Mucosa of stomach (tissue), 1 donor: ENCODE measurements around the gene SOS2.

Experiments used
- H3K27me3 ChIP-seq: one replicate; pipeline ENCODE4 v1.7.0; 2013; ENCODE audit warnings: mild to moderate bottlenecking, low read length; ENCODE audit not compliant: control insufficient read depth, insufficient read depth
- H3K36me3 ChIP-seq: one replicate; pipeline ENCODE4 v1.7.0; 2013; ENCODE audit warnings: low read length; ENCODE audit not compliant: control insufficient read depth, insufficient read depth
- H3K4me1 ChIP-seq: one replicate; pipeline ENCODE4 v1.7.0; 2013; ENCODE audit warnings: mild to moderate bottlenecking, low read length; ENCODE audit not compliant: control insufficient read depth, insufficient read depth
- H3K4me3 ChIP-seq: one replicate; pipeline ENCODE4 v1.7.0; 2013; ENCODE audit warnings: low read length
- H3K9ac ChIP-seq: one replicate; pipeline ENCODE4 v1.7.0; 2013; ENCODE audit warnings: mild to moderate bottlenecking, low read length, moderate library complexity
- H3K9me3 ChIP-seq: one replicate; pipeline ENCODE4 v1.7.0; 2013; ENCODE audit warnings: mild to moderate bottlenecking, low read length, moderate library complexity; ENCODE audit not compliant: control insufficient read depth
- donor health status: Pancreatic carcinoma.

Gene SOS2

GRCh38 chr14:50091240-50091913 is 140.0 kb downstream of the SOS2 start:
- Histone ChIP-seq H3K4me1 (no peaks in the 10 kb centered on the region), H3K36me3 (no peaks in the 10 kb centered on the region), H3K9me3 (no peaks in the 10 kb centered on the region), H3K27me3 (no peaks in the 10 kb centered on the region), H3K4me3 (no peak overlapping the region), H3K9ac (no peak overlapping the region)

- no peaks in the 10 kb centered on the region for H3K9me3 ChIP-seq
Observed at GRCh38 chr14:50089208-50089607, 142.2 kb downstream of the SOS2 start.

GRCh38 chr14:50088731-50089130 is 142.6 kb downstream of the SOS2 start:
- H3K36me3 ChIP-seq: no peaks in the 10 kb centered on the region
- no peak overlapping the region for H3K9ac ChIP-seq
- H3K4me1 ChIP-seq: no peaks in the 10 kb centered on the region
- H3K4me3 ChIP-seq: no peak overlapping the region
- H3K9me3 ChIP-seq: no peaks in the 10 kb centered on the region
- no peaks in the 10 kb centered on the region for H3K27me3 ChIP-seq

More at GRCh38 chr14:50089208-50089607, 142.2 kb downstream of the SOS2 start:
- H3K4me1 ChIP-seq: no peaks in the 10 kb centered on the region
- H3K9ac ChIP-seq: no peak overlapping the region
- no peaks in the 10 kb centered on the region for H3K36me3 ChIP-seq
- H3K4me3 ChIP-seq: no peak overlapping the region
- no peaks in the 10 kb centered on the region for H3K27me3 ChIP-seq

GRCh38 chr14:50088117-50088515 is 143.3 kb downstream of the SOS2 start:
- no peaks in the 10 kb centered on the region for H3K27me3 ChIP-seq

GRCh38 chr14:50087341-50088116 is 143.8 kb downstream of the SOS2 start:
- Histone ChIP-seq H3K36me3 (no peaks in the 10 kb centered on the region), H3K4me3 (no peak overlapping the region), H3K4me1 (no peaks in the 10 kb centered on the region), H3K9ac (no peak overlapping the region), H3K27me3 (no peaks in the 10 kb centered on the region), H3K9me3 (no peaks in the 10 kb centered on the region)

More at GRCh38 chr14:50088117-50088515, 143.3 kb downstream of the SOS2 start:
- Histone ChIP-seq H3K9ac (no peak overlapping the region), H3K4me1 (no peaks in the 10 kb centered on the region), H3K9me3 (no peaks in the 10 kb centered on the region), H3K4me3 (no peak overlapping the region), H3K36me3 (no peaks in the 10 kb centered on the region)

- no peak overlapping the region for H3K9ac ChIP-seq
- no peaks in the 10 kb centered on the region for H3K36me3 ChIP-seq
- no peaks in the 10 kb centered on the region for H3K9me3 ChIP-seq
- no peak overlapping the region for H3K4me3 ChIP-seq
- H3K4me1 ChIP-seq: no peaks in the 10 kb centered on the region
- no peaks in the 10 kb centered on the region for H3K27me3 ChIP-seq
Observed at GRCh38 chr14:50086321-50086711, 145.1 kb downstream of the SOS2 start.

GRCh38 chr14:50085570-50086320 is 145.6 kb downstream of the SOS2 start:
- H3K9ac ChIP-seq: no peak overlapping the region
- H3K4me1 ChIP-seq: no peaks in the 10 kb centered on the region
- no peaks in the 10 kb centered on the region for H3K36me3 ChIP-seq
- no peaks in the 10 kb centered on the region for H3K9me3 ChIP-seq
- H3K4me3 ChIP-seq: no peak overlapping the region
- H3K27me3 ChIP-seq: no peaks in the 10 kb centered on the region

- H3K4me3 ChIP-seq: no peak overlapping the region
- H3K9ac ChIP-seq: no peak overlapping the region
- H3K36me3 ChIP-seq: no peaks in the 10 kb centered on the region
- no peaks in the 10 kb centered on the region for H3K4me1 ChIP-seq
- no peaks in the 10 kb centered on the region for H3K9me3 ChIP-seq
- H3K27me3 ChIP-seq: no peaks in the 10 kb centered on the region
Observed at GRCh38 chr14:50084666-50085065, 146.7 kb downstream of the SOS2 start.

GRCh38 chr14:50083467-50084337 is 147.7 kb downstream of the SOS2 start:
- Histone ChIP-seq H3K9ac (no peak overlapping the region), H3K4me1 (no peaks in the 10 kb centered on the region), H3K9me3 (no peaks in the 10 kb centered on the region), H3K27me3 (no peaks in the 10 kb centered on the region), H3K4me3 (no peak overlapping the region), H3K36me3 (no peaks in the 10 kb centered on the region)

GRCh38 chr14:50082784-50083466 is 148.5 kb downstream of the SOS2 start:
- no peaks in the 10 kb centered on the region for H3K36me3 ChIP-seq
- H3K27me3 ChIP-seq: no peaks in the 10 kb centered on the region
- no peaks in the 10 kb centered on the region for H3K9me3 ChIP-seq
- H3K9ac ChIP-seq: no peak overlapping the region
- no peaks in the 10 kb centered on the region for H3K4me1 ChIP-seq
- H3K4me3 ChIP-seq: no peak overlapping the region

- H3K4me1 ChIP-seq: no peaks in the 10 kb centered on the region
- H3K4me3 ChIP-seq: no peak overlapping the region
- H3K9me3 ChIP-seq: no peaks in the 10 kb centered on the region
- H3K9ac ChIP-seq: no peak overlapping the region
- H3K36me3 ChIP-seq: no peaks in the 10 kb centered on the region
- no peaks in the 10 kb centered on the region for H3K27me3 ChIP-seq
Observed at GRCh38 chr14:50082308-50082742, 149.1 kb downstream of the SOS2 start.
